H4 (cell line): ENCODE data around the gene SYTL3. TPM values are rescaled to one million over a fixed set of nuclear protein-coding genes. Genes with fewer than 3 reads are reported as not detected.

Experiments
- DNase-seq: peaks from one replicate; pipeline ENCODE4 v3.0.0-alpha.2; 2015; ENCODE audit warnings: low spot score
- total RNA-seq: library from RNA; depleted of rRNA; stranded (reverse); fragments of >200 nt; shearing (Covaris generic); gene quantifications from 2 replicates; pipeline ENCODE4 v1.2.3, GENCODE V29; 2014

The SYTL3 gene
- total RNA-seq, 1 experiment from 2014 or later = 1.0 TPM

- DNase-seq = no peak
These were observed 109.2 kb downstream of the SYTL3 start for GRCh38 chr6:158758941-158759479.

- DNase-seq = no peak
These were observed 110.2 kb downstream of the SYTL3 start for GRCh38 chr6:158759966-158760617.

- no peak for DNase-seq
These were observed 110.9 kb downstream of the SYTL3 start for GRCh38 chr6:158760618-158761250.

GRCh38 chr6:158761746-158762145 lies 111.9 kb downstream of the SYTL3 start:
- DNase-seq = no peak

- no peak for DNase-seq
These were observed 113.1 kb downstream of the SYTL3 start for GRCh38 chr6:158762787-158763433.

GRCh38 chr6:158763434-158764182 lies 113.8 kb downstream of the SYTL3 start:
- no peak for DNase-seq

GRCh38 chr6:158764183-158764849 lies 114.5 kb downstream of the SYTL3 start:
- DNase-seq = no peak

- DNase-seq = no peak
These were observed 115.1 kb downstream of the SYTL3 start for GRCh38 chr6:158764926-158765325.

GRCh38 chr6:158765499-158766068 lies 115.7 kb downstream of the SYTL3 start:
- DNase-seq = no peak

GRCh38 chr6:158766621-158767455 lies 117.0 kb downstream of the SYTL3 start:
- no peak for DNase-seq

- DNase-seq = no peak
These were observed 117.9 kb downstream of the SYTL3 start for GRCh38 chr6:158767709-158768108.

GRCh38 chr6:158768436-158768835 lies 118.6 kb downstream of the SYTL3 start:
- no peak for DNase-seq

GRCh38 chr6:158769234-158769770 lies 119.4 kb downstream of the SYTL3 start:
- no peak for DNase-seq

- no peak for DNase-seq
These were observed 120.0 kb downstream of the SYTL3 start for GRCh38 chr6:158769771-158770432.

GRCh38 chr6:158770533-158771330 lies 120.9 kb downstream of the SYTL3 start:
- DNase-seq = no peak

- DNase-seq = no peak
These were observed 121.7 kb downstream of the SYTL3 start for GRCh38 chr6:158771399-158772152.

GRCh38 chr6:158772172-158772571 lies 122.3 kb downstream of the SYTL3 start:
- no peak for DNase-seq

GRCh38 chr6:158772851-158773371 lies 123.1 kb downstream of the SYTL3 start:
- no peak for DNase-seq
